KMS-11 (cell line): ENCODE measurements around the gene PTGR2.

Experiments used
- H2AFZ ChIP-seq: fragments of 200-600 bp; sonication (generic); 2 replicates; pipeline ENCODE4 v1.6.1; 2016; ENCODE audit warnings: antibody characterized with exemption, mixed run types, low read depth
- H3K27ac ChIP-seq: fragments of 200-600 bp; sonication (generic); 2 replicates; pipeline ENCODE4 v1.6.1; 2016; ENCODE audit warnings: mild to moderate bottlenecking, mixed run types
- H3K27me3 ChIP-seq: fragments of 200-600 bp; sonication (generic); 2 replicates; pipeline ENCODE4 v1.6.1; 2017; ENCODE audit warnings: mild to moderate bottlenecking, low read depth, mixed run types, moderate library complexity; ENCODE audit not compliant: insufficient read depth
- H3K36me3 ChIP-seq: fragments of 200-600 bp; sonication (generic); 2 replicates; pipeline ENCODE4 v1.6.1; 2017; ENCODE audit warnings: mild to moderate bottlenecking, mixed run types; ENCODE audit not compliant: insufficient read depth
- H3K4me1 ChIP-seq: fragments of 200-600 bp; sonication (generic); 2 replicates; pipeline ENCODE4 v1.6.1; 2016; ENCODE audit warnings: mild to moderate bottlenecking, low read depth, mixed run types; ENCODE audit not compliant: poor library complexity, severe bottlenecking
- H3K4me2 ChIP-seq: fragments of 200-600 bp; sonication (generic); 2 replicates; pipeline ENCODE4 v1.7.0; 2016; ENCODE audit warnings: mild to moderate bottlenecking, mixed run types
- H3K4me3 ChIP-seq: fragments of 200-600 bp; sonication (generic); IDR thresholded peaks from 2 replicates; pipeline ENCODE4 v1.6.1; 2017; ENCODE audit warnings: low read depth, low read length, mixed read lengths; ENCODE audit not compliant: insufficient read depth
- H3K79me2 ChIP-seq: fragments of 200-600 bp; sonication (generic); 2 replicates; pipeline ENCODE4 v1.6.1; 2016; ENCODE audit warnings: low read depth, mixed run types; ENCODE audit not compliant: insufficient read depth
- H3K9ac ChIP-seq: fragments of 200-600 bp; sonication (generic); 2 replicates; pipeline ENCODE4 v1.6.1; 2016; ENCODE audit warnings: mild to moderate bottlenecking, mixed run types
- H4K20me1 ChIP-seq: fragments of 200-600 bp; sonication (generic); 2 replicates; pipeline ENCODE4 v1.6.1; 2016; ENCODE audit warnings: mild to moderate bottlenecking, mixed run types; ENCODE audit not compliant: insufficient read depth
- TF ChIP-seq, protein P1 (sequence below): fragments of 200-600 bp; sonication (generic); conservative IDR thresholded peaks from 2 replicates; pipeline ENCODE4 v1.6.1; 2017; ENCODE audit warnings: low read depth, mild to moderate bottlenecking, antibody characterized with exemption, low read length, moderate library complexity, mixed read lengths

Gene PTGR2

DNA sequence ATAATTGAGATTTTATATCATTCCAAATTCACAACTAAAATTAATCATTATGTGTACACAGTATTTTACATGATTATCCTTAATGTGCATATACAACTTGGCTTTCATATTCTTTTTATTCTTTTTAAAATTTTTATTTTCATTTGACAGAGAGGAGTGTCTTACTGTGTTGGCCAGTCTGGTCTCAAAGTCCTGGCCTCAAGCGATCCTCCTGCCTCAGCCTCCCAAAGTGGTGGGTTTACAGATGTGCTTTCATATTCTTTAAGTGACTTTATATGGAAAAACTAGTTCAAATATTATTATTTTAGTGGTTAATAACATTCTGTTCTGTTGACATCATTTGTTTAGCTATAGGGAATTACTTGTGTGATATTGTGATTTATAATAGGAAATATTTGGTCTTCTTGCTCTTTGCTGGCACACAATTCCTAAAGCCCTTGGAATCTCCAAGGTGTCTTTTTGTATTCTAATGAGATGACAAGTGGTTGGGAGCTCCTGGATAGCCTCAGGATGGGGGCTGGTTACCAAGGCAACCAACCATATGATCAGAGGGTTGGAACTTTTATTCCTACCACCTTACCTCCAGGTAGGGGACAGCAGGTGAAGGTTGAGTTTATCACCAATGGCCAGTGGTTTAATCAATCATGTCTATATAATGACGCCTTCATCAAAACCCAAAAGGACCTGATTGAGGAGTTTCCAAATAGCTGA is 19.0 kb downstream of the PTGR2 start:
- Histone ChIP-seq H3K27ac (no peak overlapping the region), H2AFZ (no peak overlapping the region), H3K79me2 (no peaks in the 10 kb centered on the region), H3K36me3 (no peaks in the 10 kb centered on the region), H3K27me3 (no peaks in the 10 kb centered on the region), H3K4me1 (peaks cover 3% of the 10 kb centered on the region), H3K4me2 (no peak overlapping the region), H4K20me1 (no peaks in the 10 kb centered on the region), H3K9ac (no peak overlapping the region), H3K4me3 (no peak overlapping the region)
- TF ChIP-seq, protein P1, sequence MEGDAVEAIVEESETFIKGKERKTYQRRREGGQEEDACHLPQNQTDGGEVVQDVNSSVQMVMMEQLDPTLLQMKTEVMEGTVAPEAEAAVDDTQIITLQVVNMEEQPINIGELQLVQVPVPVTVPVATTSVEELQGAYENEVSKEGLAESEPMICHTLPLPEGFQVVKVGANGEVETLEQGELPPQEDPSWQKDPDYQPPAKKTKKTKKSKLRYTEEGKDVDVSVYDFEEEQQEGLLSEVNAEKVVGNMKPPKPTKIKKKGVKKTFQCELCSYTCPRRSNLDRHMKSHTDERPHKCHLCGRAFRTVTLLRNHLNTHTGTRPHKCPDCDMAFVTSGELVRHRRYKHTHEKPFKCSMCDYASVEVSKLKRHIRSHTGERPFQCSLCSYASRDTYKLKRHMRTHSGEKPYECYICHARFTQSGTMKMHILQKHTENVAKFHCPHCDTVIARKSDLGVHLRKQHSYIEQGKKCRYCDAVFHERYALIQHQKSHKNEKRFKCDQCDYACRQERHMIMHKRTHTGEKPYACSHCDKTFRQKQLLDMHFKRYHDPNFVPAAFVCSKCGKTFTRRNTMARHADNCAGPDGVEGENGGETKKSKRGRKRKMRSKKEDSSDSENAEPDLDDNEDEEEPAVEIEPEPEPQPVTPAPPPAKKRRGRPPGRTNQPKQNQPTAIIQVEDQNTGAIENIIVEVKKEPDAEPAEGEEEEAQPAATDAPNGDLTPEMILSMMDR, result no peak

DNA sequence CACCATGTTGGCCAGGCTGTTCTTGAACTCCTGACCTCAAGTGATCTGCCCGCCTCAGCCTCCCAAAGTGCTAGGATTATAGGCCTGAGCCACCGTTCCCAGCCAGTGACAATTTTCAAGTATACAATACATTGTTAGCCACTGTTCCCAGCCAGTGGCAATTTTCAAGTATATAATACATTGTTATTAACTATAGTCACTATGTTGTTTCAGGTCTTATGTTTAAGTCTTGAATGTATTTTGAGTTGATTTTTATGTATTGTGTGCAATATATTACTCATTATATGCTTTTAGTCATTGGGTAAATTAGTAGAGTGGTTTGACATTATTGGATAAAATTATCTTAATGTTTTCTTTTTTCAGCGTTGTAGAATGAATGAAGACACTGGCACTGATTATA is 22.0 kb downstream of the PTGR2 start:
- H3K79me2 ChIP-seq, result no peaks in the 10 kb centered on the region
- H4K20me1 ChIP-seq, result no peaks in the 10 kb centered on the region
- H3K36me3 ChIP-seq, result no peaks in the 10 kb centered on the region
- H3K27ac ChIP-seq, result no peak overlapping the region
- TF ChIP-seq, protein P1, result no peak
- no peak overlapping the region for H3K4me2 ChIP-seq
- H3K4me1 ChIP-seq, result no peaks in the 10 kb centered on the region
- no peaks in the 10 kb centered on the region for H3K27me3 ChIP-seq
- no peak overlapping the region for H3K4me3 ChIP-seq
- no peak overlapping the region for H3K9ac ChIP-seq
- H2AFZ ChIP-seq, result no peak overlapping the region

DNA sequence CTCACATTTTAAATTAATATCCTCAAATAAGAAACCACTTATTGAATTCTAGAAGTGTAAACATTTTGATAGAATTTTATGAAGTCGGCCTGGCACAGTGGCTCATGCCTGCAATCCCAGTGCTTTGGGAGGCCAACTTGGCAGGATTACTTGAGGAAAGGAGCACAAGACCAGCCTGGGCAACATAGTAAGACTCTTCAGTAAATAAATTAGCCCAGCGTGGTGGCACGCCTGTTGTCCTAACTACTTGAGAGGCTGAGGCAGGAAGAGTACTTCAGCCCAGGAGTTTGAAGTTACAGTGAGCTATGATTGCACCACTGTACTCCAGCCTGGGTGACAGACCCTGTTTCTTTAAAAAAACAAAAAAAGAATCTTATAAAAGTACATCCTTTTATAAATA is 26.2 kb downstream of the PTGR2 start:
- H3K27me3 ChIP-seq, result no peaks in the 10 kb centered on the region
- no peaks in the 10 kb centered on the region for H3K79me2 ChIP-seq
- H3K9ac ChIP-seq, result no peak overlapping the region
- no peaks in the 10 kb centered on the region for H3K4me1 ChIP-seq
- no peaks in the 10 kb centered on the region for H4K20me1 ChIP-seq
- TF ChIP-seq, protein P1, result no peak
- no peak overlapping the region for H3K27ac ChIP-seq
- no peaks in the 10 kb centered on the region for H3K36me3 ChIP-seq
- no peak overlapping the region for H3K4me2 ChIP-seq
- H3K4me3 ChIP-seq, result no peak overlapping the region
- H2AFZ ChIP-seq, result no peak overlapping the region

DNA sequence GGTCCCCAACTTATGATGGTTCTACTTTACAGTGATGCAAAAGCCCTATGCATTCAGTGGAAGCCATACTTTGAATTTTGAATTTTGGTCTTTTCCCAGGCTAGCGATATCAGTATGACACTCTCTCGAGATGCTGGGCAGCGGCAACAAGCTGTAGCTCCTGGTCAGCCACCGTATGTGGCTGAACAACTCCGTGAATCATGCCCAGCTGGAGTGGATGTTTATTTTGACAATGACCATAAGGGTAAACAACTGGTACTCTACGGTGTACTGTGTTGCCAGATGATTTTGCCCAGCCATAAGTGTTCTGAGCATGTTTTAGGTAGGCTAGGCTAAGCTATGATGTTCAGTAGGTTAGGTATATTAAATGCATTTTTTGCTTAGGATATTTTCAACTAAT is 26.8 kb downstream of the PTGR2 start:
- H3K4me1 ChIP-seq, result no peaks in the 10 kb centered on the region
- TF ChIP-seq, protein P1, result no peak
- no peak overlapping the region for H2AFZ ChIP-seq
- H4K20me1 ChIP-seq, result no peaks in the 10 kb centered on the region
- H3K27me3 ChIP-seq, result no peaks in the 10 kb centered on the region
- H3K9ac ChIP-seq, result no peak overlapping the region
- no peak overlapping the region for H3K4me3 ChIP-seq
- H3K79me2 ChIP-seq, result no peaks in the 10 kb centered on the region
- H3K4me2 ChIP-seq, result no peak overlapping the region
- no peaks in the 10 kb centered on the region for H3K36me3 ChIP-seq
- H3K27ac ChIP-seq, result no peak overlapping the region
